Right lobe of liver (tissue), 6 donors: Measurements from ENCODE around the gene GREB1. TPM values are rescaled to one million over a fixed set of nuclear protein-coding genes. Genes with fewer than 3 reads are reported as not detected.

Experiments used
- ATAC-seq, 4 donors: fragments of 200-7000 bp; cut with Tn5 transposase; one replicate each; pipeline ENCODE4 v1.9.1; 2020; ENCODE audit warnings: mild to moderate bottlenecking in 4 of 4, moderate library complexity in 4 of 4
- DNase-seq, 3 donors: peaks; one replicate each; pipeline ENCODE4 v3.0.0-alpha.2; 2020
- H3K27ac ChIP-seq, 3 donors: fragments of 200-600 bp; one replicate each; pipeline ENCODE4 v1.8.0; 2022
- H3K27me3 ChIP-seq, 2 donors: fragments of 200-600 bp; one replicate each; pipeline ENCODE4 v1.8.0; 2022
- H3K36me3 ChIP-seq, 4 donors: fragments of 200-600 bp; sonication (generic) in 1 of 4; one replicate each; pipeline versions ENCODE4 v1.5.1 to v1.8.0; 2017 to 2022; ENCODE audit warnings: control low read depth in 1 of 4
- H3K4me1 ChIP-seq, 4 donors: fragments of 200-600 bp; sonication (generic) in 1 of 4; one replicate each; pipeline versions ENCODE4 v1.5.1 to v1.8.0; 2017 to 2022; ENCODE audit warnings: control low read depth in 1 of 4
- H3K4me3 ChIP-seq, 3 donors: fragments of 200-600 bp; one replicate each; pipeline ENCODE4 v1.8.0; 2022
- H3K9me3 ChIP-seq, 4 donors: fragments of 200-600 bp; sonication (generic) in 1 of 4; one replicate each; pipeline versions ENCODE4 v1.5.1 to v1.8.0; 2017 to 2022; ENCODE audit warnings: control low read depth in 1 of 4
- POLR2A ChIP-seq: fragments of 450-650 bp; IDR thresholded peaks from one replicate; pipeline ENCODE4 v1.6.1; 2017; ENCODE audit warnings: antibody characterized with exemption, mild to moderate bottlenecking
- WGBS: methylation state at CpG from one replicate; pipeline ENCODE4 v1.1.6; 2018; ENCODE audit warnings: low coverage, low lambda C conversion rate; ENCODE audit not compliant: insufficient coverage; ENCODE audit errors: missing lambda C conversion rate; 5-methylcytosine and 5-hydroxymethylcytosine counted together
- intact Hi-C, 2 donors: fragments of 100-400 bp; cut with DNase I; formaldehyde crosslinking; loops; one replicate each; pipeline versions ENCODE4 v1.11.2 to v1.14.1; 2022
- total RNA-seq, 6 experiments: library from RNA; depleted of rRNA in 2 of 6; stranded (reverse); fragments of >200 nt in 2 of 6; fragmentation: NEBNext Ultra II Directional in 3 of 6; extraction: Animal tissue kit (Norgen Biotek cat#: 25700) in 3 of 6; gene quantifications; one replicate each; pipeline versions ENCODE4 v1.1.0 to v1.2.4, GENCODE V29; 2016 to 2023
- TF ChIP-seq, protein P1 (sequence below), 4 donors: fragments of 200-600 bp in 3 of 4; fragments of 450-650 bp in 1 of 4; IDR thresholded peaks; one replicate each; pipeline versions ENCODE4 v1.5.1 to v1.8.0; 2016 to 2022; ENCODE audit warnings: antibody characterized with exemption in 4 of 4, mild to moderate bottlenecking in 2 of 4
- donor health status: DM: no; HTN: yes; CAD: no.
- donor health status: DM: no; HTN: no; CAD: no.
- donor health status: DM: no; HTN: no; CAD: no.
- donor health status: DM: no; HTN: yes; CAD: no.
- donor health status: DM: no; HTN: yes; CAD: no.

Gene GREB1
- total RNA-seq, 6 experiments from 2014 or later: 1.6 to 19.5 (median 6.5) TPM

GRCh38 chr2:11572996-11573395, 39.2 kb downstream of the GREB1 start:
- Histone ChIP-seq H3K27ac (no peak overlapping the region), H3K9me3 (no peaks in the 10 kb centered on the region), H3K4me1 (no peaks in the 10 kb centered on the region), H3K27me3 (no peaks in the 10 kb centered on the region), H3K36me3 (no peaks in the 10 kb centered on the region), H3K4me3 (no peak overlapping the region)
- no peak for TF ChIP-seq POLR2A
- TF ChIP-seq, protein P1, sequence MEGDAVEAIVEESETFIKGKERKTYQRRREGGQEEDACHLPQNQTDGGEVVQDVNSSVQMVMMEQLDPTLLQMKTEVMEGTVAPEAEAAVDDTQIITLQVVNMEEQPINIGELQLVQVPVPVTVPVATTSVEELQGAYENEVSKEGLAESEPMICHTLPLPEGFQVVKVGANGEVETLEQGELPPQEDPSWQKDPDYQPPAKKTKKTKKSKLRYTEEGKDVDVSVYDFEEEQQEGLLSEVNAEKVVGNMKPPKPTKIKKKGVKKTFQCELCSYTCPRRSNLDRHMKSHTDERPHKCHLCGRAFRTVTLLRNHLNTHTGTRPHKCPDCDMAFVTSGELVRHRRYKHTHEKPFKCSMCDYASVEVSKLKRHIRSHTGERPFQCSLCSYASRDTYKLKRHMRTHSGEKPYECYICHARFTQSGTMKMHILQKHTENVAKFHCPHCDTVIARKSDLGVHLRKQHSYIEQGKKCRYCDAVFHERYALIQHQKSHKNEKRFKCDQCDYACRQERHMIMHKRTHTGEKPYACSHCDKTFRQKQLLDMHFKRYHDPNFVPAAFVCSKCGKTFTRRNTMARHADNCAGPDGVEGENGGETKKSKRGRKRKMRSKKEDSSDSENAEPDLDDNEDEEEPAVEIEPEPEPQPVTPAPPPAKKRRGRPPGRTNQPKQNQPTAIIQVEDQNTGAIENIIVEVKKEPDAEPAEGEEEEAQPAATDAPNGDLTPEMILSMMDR (IDR thresholded peaks at IDR 0.05): no peak
- DNase-seq (no peak), ATAC-seq (no peak)
- intact Hi-C loops: no loop called here
- 83% methylated on average over 4 of the region's 9 CpGs for WGBS

DNA sequence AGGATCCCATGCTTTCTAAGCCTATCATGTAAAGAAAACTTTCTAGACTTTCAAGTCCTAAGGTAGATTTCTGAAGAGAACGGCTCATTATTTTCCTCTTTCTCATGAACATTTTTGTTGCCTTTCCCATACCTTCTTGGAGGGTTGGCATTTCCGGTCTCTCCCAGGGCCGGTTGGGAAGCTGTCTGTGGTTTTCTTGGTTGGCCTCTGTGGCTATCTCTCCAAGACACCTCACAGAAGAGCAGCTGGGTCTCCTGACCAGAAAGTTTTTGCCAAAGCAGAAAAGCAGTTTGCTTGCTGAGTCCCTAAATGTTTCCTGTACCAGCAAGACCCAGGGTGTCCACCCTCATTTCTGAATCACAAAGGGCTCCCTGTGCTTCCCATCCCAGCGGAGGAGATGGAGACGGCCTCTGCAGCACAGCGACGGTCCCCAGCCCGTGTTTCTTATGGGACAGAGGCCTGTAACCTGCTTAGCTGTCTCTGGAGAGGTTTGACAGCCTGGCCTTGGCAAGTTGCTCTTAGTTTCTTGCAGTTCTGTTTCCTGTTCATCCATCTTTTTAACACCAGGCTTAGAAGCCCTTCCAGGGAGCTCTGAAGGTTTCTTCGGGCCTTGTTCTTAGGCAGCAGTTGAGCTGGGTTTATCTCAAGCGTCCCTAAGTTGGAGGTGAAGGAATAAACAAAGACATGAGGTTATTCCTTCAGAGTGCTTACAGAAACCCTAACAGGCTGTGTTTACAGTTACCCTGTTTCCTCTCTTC, 39.8 kb downstream of the GREB1 start:
- Histone ChIP-seq H3K27ac (no peak overlapping the region), H3K9me3 (no peaks in the 10 kb centered on the region), H3K36me3 (no peaks in the 10 kb centered on the region), H3K27me3 (no peaks in the 10 kb centered on the region), H3K4me1 (no peaks in the 10 kb centered on the region), H3K4me3 (no peak overlapping the region)
- intact Hi-C loops: no loop called here
- ATAC-seq (no peak), DNase-seq (no peak)
- no peak for TF ChIP-seq POLR2A
- TF ChIP-seq, protein P1 (IDR thresholded peaks at IDR 0.05): no peak
- 76% methylated on average over 5 of the region's 10 CpGs for WGBS

GRCh38 chr2:11574176-11575046, 40.6 kb downstream of the GREB1 start:
- no peaks in the 10 kb centered on the region for H3K36me3 ChIP-seq
- WGBS: 90% methylated on average over 10 of the region's 12 CpGs
- DNase-seq (no peak), ATAC-seq (no peak)
- TF ChIP-seq POLR2A: no peak
- TF ChIP-seq, protein P1 (IDR thresholded peaks at IDR 0.05): no peak
- no peaks in the 10 kb centered on the region for H3K4me1 ChIP-seq
- no peaks in the 10 kb centered on the region for H3K9me3 ChIP-seq
- intact Hi-C loops: no loop called here
- no peak overlapping the region for H3K27ac ChIP-seq
- no peaks in the 10 kb centered on the region for H3K27me3 ChIP-seq
- no peak overlapping the region for H3K4me3 ChIP-seq

GRCh38 chr2:11576398-11576797, 42.6 kb downstream of the GREB1 start:
- H3K4me3 ChIP-seq: no peak overlapping the region
- TF ChIP-seq, protein P1 (IDR thresholded peaks at IDR 0.05): no peak
- TF ChIP-seq POLR2A: no peak
- H3K4me1 ChIP-seq: no peaks in the 10 kb centered on the region
- DNase-seq (no peak), ATAC-seq (no peak)
- H3K36me3 ChIP-seq: no peaks in the 10 kb centered on the region
- intact Hi-C loops: no loop called here
- H3K9me3 ChIP-seq: no peaks in the 10 kb centered on the region
- WGBS: 91% methylated on average over 3 of the region's 10 CpGs
- no peak overlapping the region for H3K27ac ChIP-seq
- no peaks in the 10 kb centered on the region for H3K27me3 ChIP-seq
